Activated CD4-positive, alpha-beta T cell treated with anti-CD3 and anti-CD28 coated beads for 48 hours (primary cell): ENCODE measurements around the gene SGK1.
A peak's percentile ranks its signal among the peaks of the same experiment; 100 is the strongest.
"Not testable (repeated sequence)": the region's sequence is repeated elsewhere in the genome, so short reads cannot be mapped to it uniquely, and the experiment has no call there.

Source experiments
- DNase-seq: peaks from one replicate; pipeline ENCODE4 v3.0.0-alpha.2; 2020

The SGK1 gene

GRCh38 chr6:134182528-134182927 lies 135.4 kb downstream of the SGK1 start:
- no peak for DNase-seq

- DNase-seq = not testable (repeated sequence)
These were observed 136.2 kb downstream of the SGK1 start for GRCh38 chr6:134181726-134182125.

GRCh38 chr6:134181251-134181650 lies 136.7 kb downstream of the SGK1 start:
- not testable (repeated sequence) for DNase-seq

GRCh38 chr6:134180540-134180939 lies 137.4 kb downstream of the SGK1 start:
- DNase-seq = not testable (repeated sequence)

- peak; percentile 85 for DNase-seq
These were observed 139.5 kb downstream of the SGK1 start for GRCh38 chr6:134178161-134179044.

GRCh38 chr6:134177753-134178160 lies 140.2 kb downstream of the SGK1 start:
- no peak for DNase-seq

GRCh38 chr6:134177236-134177635 lies 140.7 kb downstream of the SGK1 start:
- DNase-seq = no peak

- DNase-seq = peak; percentile 9
These were observed 141.5 kb downstream of the SGK1 start for GRCh38 chr6:134176264-134176975.

GRCh38 chr6:134175532-134176263 lies 142.2 kb downstream of the SGK1 start:
- peak; percentile 65 for DNase-seq

- DNase-seq = peak; percentile 95
These were observed 143.0 kb downstream of the SGK1 start for GRCh38 chr6:134174672-134175531.

- DNase-seq = peak; percentile 92
These were observed 143.8 kb downstream of the SGK1 start for GRCh38 chr6:134173936-134174671.

- DNase-seq = no peak
These were observed 144.6 kb downstream of the SGK1 start for GRCh38 chr6:134173366-134173725.

GRCh38 chr6:134172706-134173365 lies 145.1 kb downstream of the SGK1 start:
- DNase-seq = no peak

- no peak for DNase-seq
These were observed 145.7 kb downstream of the SGK1 start for GRCh38 chr6:134172020-134172705.

GRCh38 chr6:134171517-134171916 lies 146.4 kb downstream of the SGK1 start:
- no peak for DNase-seq

- no peak for DNase-seq
These were observed 147.1 kb downstream of the SGK1 start for GRCh38 chr6:134170844-134171243.

GRCh38 chr6:134169871-134170486 lies 147.9 kb downstream of the SGK1 start:
- no peak for DNase-seq

GRCh38 chr6:134168590-134169208 lies 149.2 kb downstream of the SGK1 start:
- no peak for DNase-seq

GRCh38 chr6:134166511-134167261 lies 151.2 kb downstream of the SGK1 start:
- DNase-seq = no peak
